HEK293 (cell line): ENCODE data around the gene HOXB9.

Source experiments
- PRDM1 ChIP-seq: fragments of 450-650 bp; formaldehyde crosslinking; IDR thresholded peaks from 2 replicates; pipeline ENCODE4; 2016; ENCODE audit warnings: missing biosample characterization, missing genetic modification characterization
- RBAK ChIP-seq: fragments of 450-650 bp; formaldehyde crosslinking; IDR thresholded peaks from 2 replicates; pipeline ENCODE4 v1.5.1; 2016; ENCODE audit warnings: missing biosample characterization, missing genetic modification characterization
- SP2 ChIP-seq: fragments of 450-650 bp; formaldehyde crosslinking; IDR thresholded peaks from 2 replicates; pipeline ENCODE4 v1.5.1; 2016; ENCODE audit warnings: missing biosample characterization, missing genetic modification characterization
- TCF7L2 ChIP-seq: IDR thresholded peaks from 2 replicates; pipeline ENCODE4 v1.6.1; 2011; ENCODE audit warnings: low read depth, mild to moderate bottlenecking, inconsistent platforms, low read length, moderate library complexity, borderline replicate concordance
- ZBTB1 ChIP-seq: fragments of 450-650 bp; formaldehyde crosslinking; IDR thresholded peaks from 2 replicates; pipeline ENCODE4 v1.5.1; 2016; ENCODE audit warnings: missing biosample characterization, missing genetic modification characterization
- ZBTB7A ChIP-seq: fragments of 450-650 bp; formaldehyde crosslinking; IDR thresholded peaks from 2 replicates; pipeline ENCODE4 v1.5.1; 2016; ENCODE audit warnings: low read depth, missing biosample characterization, missing genetic modification characterization
- ZNF112 ChIP-seq: fragments of 450-650 bp; formaldehyde crosslinking; IDR thresholded peaks from 2 replicates; pipeline ENCODE4 v1.5.0; 2017; ENCODE audit warnings: missing biosample characterization, missing genetic modification characterization
- ZNF114 ChIP-seq: fragments of 450-650 bp; formaldehyde crosslinking; IDR thresholded peaks from 2 replicates; pipeline ENCODE4 v1.5.0; 2017; ENCODE audit warnings: missing biosample characterization, missing genetic modification characterization
- ZSCAN30 ChIP-seq: fragments of 450-650 bp; IDR thresholded peaks from 2 replicates; pipeline ENCODE4 v1.5.1; 2018; ENCODE audit warnings: missing biosample characterization, mild to moderate bottlenecking, missing genetic modification characterization, moderate library complexity
- TF ChIP-seq, protein P1 (sequence below): fragments of 450-650 bp; formaldehyde crosslinking; IDR thresholded peaks from 2 replicates; pipeline ENCODE4 v1.5.1; 2016; ENCODE audit warnings: missing biosample characterization, missing genetic modification characterization
- TF ChIP-seq, protein P2 (sequence below): fragments of 450-650 bp; formaldehyde crosslinking; IDR thresholded peaks from 2 replicates; pipeline ENCODE4 v1.5.1; 2016; ENCODE audit warnings: missing biosample characterization, missing genetic modification characterization, low read depth
- TF ChIP-seq, protein P3 (sequence below): fragments of 450-650 bp; formaldehyde crosslinking; conservative IDR thresholded peaks from 2 replicates; pipeline ENCODE4 v1.5.1; 2016; ENCODE audit warnings: low read depth, missing biosample characterization, missing genetic modification characterization
- TF ChIP-seq, protein P4 (sequence below): fragments of 450-650 bp; formaldehyde crosslinking; IDR thresholded peaks from 2 replicates; pipeline ENCODE4 v1.5.1; 2016; ENCODE audit warnings: missing biosample characterization, missing genetic modification characterization

DNA sequence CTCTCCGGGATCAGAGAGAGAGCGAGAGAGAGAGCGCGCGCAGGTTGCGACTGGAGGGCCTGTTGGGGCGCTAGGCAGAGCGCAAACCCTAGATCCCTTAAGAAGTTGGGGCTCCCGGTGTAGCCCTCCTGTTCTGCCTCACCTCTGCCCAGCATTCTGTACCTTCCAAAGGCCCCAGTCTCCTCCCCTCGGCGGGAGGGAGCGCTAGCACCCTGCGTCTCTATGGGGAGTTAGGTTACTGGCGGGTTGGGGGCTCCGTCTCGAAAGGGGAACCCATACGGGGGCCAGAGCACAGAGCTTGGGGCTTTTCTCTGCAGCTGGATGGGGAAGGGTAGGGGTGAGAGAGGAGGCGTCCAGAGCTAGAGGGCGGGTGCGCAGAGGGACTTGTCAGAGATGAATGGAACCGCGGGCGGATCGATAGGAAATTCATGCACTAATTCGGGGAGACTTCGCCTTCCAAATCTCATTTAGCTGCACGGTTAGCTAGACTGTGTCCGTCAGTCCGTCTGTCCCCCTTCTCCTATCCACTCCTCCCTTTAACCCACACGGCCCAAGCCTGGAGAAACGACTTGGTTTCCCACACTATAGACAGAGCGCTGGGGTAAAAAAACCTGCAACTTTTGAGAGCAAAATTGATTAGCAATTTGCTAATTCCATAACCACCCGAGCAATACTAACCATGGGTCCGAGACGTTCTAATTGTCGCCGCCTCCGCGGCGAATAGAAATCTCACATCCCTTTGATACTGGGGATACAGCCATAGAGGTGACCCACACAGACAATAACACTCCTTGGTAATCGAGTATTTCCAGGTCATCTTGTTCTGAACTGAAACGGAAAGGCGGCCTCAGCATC, 47.3 kb downstream of the HOXB9 start:
- TF ChIP-seq PRDM1 (tag by site-specific recombination) (no peak), TCF7L2 (no peak), SP2 (no peak), ZSCAN30 (tag by site-specific recombination) (no peak), ZNF112 (tag by site-specific recombination) (no peak), RBAK (tag by site-specific recombination) (no peak), ZBTB1 (tag by site-specific recombination) (no peak), ZBTB7A (tag by site-specific recombination) (no peak), ZNF114 (tag by site-specific recombination) (no peak)
- TF ChIP-seq, protein P1, sequence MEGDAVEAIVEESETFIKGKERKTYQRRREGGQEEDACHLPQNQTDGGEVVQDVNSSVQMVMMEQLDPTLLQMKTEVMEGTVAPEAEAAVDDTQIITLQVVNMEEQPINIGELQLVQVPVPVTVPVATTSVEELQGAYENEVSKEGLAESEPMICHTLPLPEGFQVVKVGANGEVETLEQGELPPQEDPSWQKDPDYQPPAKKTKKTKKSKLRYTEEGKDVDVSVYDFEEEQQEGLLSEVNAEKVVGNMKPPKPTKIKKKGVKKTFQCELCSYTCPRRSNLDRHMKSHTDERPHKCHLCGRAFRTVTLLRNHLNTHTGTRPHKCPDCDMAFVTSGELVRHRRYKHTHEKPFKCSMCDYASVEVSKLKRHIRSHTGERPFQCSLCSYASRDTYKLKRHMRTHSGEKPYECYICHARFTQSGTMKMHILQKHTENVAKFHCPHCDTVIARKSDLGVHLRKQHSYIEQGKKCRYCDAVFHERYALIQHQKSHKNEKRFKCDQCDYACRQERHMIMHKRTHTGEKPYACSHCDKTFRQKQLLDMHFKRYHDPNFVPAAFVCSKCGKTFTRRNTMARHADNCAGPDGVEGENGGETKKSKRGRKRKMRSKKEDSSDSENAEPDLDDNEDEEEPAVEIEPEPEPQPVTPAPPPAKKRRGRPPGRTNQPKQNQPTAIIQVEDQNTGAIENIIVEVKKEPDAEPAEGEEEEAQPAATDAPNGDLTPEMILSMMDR (tag by site-specific recombination) = no peak
- TF ChIP-seq, protein P2, sequence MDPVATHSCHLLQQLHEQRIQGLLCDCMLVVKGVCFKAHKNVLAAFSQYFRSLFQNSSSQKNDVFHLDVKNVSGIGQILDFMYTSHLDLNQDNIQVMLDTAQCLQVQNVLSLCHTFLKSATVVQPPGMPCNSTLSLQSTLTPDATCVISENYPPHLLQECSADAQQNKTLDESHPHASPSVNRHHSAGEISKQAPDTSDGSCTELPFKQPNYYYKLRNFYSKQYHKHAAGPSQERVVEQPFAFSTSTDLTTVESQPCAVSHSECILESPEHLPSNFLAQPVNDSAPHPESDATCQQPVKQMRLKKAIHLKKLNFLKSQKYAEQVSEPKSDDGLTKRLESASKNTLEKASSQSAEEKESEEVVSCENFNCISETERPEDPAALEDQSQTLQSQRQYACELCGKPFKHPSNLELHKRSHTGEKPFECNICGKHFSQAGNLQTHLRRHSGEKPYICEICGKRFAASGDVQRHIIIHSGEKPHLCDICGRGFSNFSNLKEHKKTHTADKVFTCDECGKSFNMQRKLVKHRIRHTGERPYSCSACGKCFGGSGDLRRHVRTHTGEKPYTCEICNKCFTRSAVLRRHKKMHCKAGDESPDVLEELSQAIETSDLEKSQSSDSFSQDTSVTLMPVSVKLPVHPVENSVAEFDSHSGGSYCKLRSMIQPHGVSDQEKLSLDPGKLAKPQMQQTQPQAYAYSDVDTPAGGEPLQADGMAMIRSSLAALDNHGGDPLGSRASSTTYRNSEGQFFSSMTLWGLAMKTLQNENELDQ = no peak
- TF ChIP-seq, protein P3, sequence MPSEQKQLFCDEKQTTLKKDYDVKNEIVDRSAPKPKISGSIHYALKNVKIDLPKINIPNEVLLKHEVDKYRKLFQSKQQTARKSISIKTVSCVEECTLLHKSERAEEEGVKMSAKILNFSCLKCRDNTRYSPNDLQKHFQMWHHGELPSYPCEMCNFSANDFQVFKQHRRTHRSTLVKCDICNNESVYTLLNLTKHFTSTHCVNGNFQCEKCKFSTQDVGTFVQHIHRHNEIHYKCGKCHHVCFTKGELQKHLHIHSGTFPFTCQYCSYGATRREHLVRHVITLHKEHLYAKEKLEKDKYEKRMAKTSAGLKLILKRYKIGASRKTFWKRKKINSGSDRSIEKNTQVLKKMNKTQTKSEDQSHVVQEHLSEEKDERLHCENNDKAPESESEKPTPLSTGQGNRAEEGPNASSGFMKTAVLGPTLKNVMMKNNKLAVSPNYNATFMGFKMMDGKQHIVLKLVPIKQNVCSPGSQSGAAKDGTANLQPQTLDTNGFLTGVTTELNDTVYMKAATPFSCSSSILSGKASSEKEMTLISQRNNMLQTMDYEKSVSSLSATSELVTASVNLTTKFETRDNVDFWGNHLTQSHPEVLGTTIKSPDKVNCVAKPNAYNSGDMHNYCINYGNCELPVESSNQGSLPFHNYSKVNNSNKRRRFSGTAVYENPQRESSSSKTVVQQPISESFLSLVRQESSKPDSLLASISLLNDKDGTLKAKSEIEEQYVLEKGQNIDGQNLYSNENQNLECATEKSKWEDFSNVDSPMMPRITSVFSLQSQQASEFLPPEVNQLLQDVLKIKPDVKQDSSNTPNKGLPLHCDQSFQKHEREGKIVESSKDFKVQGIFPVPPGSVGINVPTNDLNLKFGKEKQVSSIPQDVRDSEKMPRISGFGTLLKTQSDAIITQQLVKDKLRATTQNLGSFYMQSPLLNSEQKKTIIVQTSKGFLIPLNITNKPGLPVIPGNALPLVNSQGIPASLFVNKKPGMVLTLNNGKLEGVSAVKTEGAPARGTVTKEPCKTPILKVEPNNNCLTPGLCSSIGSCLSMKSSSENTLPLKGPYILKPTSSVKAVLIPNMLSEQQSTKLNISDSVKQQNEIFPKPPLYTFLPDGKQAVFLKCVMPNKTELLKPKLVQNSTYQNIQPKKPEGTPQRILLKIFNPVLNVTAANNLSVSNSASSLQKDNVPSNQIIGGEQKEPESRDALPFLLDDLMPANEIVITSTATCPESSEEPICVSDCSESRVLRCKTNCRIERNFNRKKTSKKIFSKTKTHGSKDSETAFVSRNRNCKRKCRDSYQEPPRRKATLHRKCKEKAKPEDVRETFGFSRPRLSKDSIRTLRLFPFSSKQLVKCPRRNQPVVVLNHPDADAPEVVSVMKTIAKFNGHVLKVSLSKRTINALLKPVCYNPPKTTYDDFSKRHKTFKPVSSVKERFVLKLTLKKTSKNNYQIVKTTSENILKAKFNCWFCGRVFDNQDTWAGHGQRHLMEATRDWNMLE (tag by site-specific recombination) = no peak
- TF ChIP-seq, protein P4, sequence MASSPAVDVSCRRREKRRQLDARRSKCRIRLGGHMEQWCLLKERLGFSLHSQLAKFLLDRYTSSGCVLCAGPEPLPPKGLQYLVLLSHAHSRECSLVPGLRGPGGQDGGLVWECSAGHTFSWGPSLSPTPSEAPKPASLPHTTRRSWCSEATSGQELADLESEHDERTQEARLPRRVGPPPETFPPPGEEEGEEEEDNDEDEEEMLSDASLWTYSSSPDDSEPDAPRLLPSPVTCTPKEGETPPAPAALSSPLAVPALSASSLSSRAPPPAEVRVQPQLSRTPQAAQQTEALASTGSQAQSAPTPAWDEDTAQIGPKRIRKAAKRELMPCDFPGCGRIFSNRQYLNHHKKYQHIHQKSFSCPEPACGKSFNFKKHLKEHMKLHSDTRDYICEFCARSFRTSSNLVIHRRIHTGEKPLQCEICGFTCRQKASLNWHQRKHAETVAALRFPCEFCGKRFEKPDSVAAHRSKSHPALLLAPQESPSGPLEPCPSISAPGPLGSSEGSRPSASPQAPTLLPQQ (tag by site-specific recombination) = no peak
